HG02885 (cell line): ENCODE measurements around the gene C4orf54.

Experiments
- ATAC-seq: cut with Tn5 transposase; IDR thresholded peaks from one replicate; pipeline ENCODE4 v1.9.1; 2021; ENCODE audit warnings: mild to moderate bottlenecking; ENCODE audit not compliant: unreplicated experiment, poor library complexity

The C4orf54 gene

GRCh38 chr4:99657798-99658197 is at the start of gene C4orf54:
Gene C4orf54 (minus strand): TSS chr4:99657828. CDS start chr4:99654648, 3,180 bp downstream.
- no peak for ATAC-seq

GRCh38 chr4:99705891-99706290 is 48.3 kb upstream of the C4orf54 start:
- ATAC-seq = no peak

GRCh38 chr4:99696801-99697200 is 39.2 kb upstream of the C4orf54 start:
- ATAC-seq = no peak

DNA sequence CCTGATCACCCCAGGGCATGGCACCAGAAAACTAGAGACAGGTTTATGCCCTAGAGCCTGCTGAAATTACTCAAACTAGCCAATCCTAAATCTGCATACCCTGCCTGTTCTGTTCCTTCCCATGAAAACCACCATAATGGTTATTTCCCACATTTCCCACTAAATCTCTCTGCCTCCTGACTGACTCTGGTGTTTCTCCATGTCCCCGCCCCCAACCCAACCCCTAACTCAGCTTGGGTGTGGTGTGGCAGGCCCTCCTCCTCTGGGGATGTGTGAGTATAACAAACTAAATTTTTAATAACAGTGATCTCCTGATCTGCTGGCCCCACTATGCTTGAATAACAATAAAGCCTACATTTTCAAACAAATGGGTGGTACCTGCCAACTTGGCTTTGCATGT is 35.5 kb upstream of the C4orf54 start:
- ATAC-seq = no peak

DNA sequence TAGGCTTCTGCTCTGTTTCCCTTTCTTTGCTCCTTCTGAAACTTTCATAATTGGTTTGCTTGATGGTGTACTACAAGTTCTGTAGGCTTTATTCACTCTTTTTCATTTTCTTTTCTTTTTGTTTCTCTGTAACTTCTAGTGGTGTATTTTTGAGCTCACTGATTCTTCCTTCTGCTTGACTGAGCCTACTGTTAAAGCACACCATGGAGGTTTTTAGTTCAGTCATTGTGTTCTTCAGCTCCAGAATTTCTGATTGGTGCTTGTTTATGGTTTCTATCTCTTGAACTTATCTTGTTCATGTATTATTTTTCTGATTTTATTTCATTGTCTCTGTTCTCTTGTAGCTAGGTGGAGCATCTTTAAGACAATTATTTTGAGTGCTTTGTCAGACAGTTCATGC is 33.4 kb upstream of the C4orf54 start:
- no peak for ATAC-seq

- ATAC-seq = no peak
Observed at GRCh38 chr4:99690472-99690871, 32.8 kb upstream of the C4orf54 start.

DNA sequence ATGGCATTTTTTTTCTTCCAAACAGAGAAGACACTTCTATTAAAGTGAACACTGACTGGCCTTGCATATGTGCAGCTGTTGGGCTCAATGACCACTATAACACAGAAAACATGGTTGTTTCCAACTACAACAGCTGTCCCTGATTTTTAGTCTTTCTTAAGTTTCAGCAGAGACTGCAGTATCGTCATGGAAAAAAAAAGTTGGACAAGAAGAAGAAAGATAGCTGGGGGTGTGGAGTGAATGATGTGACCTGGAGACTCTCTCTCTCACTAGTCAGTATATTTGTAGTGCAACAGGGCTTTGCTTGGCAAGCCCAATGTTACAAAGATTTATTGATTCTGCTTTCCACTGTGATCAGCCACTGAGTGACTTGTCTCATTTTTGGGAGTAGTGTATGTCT is 29.5 kb upstream of the C4orf54 start:
- ATAC-seq = no peak

DNA sequence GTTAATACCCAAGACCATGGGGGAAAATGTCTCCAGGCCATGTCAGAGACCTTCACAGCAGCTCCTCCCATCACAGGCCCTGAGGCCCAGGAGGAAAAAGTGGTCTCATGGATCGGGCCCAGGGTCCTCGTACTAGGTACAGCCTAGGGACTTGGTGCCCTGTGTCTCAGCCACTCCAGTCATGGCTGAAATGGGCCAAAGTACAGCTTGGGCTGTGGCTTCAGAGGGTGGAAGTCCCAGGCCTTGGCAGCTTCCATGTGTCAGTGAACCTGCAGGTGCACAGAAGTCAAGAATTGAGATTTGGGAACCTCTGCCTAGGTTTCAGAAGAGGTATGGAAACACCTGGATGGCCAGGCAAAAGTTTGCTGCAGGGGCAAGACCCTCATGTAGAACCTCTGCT is 27.6 kb upstream of the C4orf54 start:
- no peak for ATAC-seq

DNA sequence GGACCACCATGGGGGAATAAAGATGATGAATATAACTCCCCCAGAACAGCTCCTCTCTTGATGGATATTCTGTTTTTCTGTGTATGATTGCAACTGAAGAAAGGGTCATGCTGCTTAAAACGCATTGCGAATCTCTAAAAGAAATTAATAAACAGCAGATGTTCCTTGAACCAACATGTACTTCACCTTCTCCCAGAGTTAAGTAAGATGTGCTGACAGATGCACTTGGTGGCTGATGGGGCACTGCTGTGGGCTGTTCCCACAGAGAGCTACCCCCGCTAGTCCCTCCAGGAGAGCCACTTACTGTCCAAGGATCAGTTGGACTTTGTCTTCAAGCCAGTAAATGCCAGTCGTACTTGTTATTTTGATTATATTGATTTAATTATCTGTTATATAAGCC is 26.3 kb upstream of the C4orf54 start:
- no peak for ATAC-seq

DNA sequence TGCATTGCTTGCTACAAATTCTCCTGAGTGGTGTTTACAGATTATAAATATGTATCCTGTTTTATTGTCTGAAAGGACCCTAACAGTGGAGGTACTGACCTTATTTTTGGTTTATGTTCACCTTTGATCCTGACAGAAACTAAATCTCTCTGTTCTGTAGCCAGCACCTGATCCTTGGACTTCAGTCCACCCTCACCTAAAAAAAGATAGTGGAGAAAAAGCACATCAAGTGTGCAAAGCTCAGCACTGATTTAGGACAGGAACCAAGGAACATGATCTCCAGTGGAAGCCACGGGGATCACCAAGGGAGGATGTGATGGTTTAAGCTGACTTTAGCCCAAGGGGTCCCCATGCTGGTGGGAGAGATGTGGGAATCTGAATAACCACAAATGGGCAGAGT is 22.3 kb upstream of the C4orf54 start:
- ATAC-seq = no peak

DNA sequence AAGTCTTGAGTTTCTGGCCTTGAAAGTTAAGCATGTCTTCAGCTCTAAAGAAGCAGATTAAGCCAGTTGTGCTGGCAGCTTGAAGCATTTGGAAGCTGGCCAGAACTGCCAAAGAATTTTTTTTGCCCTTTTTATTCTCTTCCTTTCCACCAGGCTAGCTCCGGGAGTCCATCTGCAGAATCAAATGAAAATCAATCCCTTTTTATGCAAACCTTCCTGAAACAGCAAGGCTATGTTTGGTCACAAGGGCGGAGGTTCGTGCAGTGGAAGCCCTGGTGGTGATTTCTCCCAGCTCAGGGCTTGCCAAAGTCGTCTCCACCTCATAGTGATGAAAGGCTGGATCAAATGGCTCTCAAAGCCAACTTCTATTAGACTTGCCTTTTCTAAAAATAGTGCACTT is 21.6 kb upstream of the C4orf54 start:
- no peak for ATAC-seq

DNA sequence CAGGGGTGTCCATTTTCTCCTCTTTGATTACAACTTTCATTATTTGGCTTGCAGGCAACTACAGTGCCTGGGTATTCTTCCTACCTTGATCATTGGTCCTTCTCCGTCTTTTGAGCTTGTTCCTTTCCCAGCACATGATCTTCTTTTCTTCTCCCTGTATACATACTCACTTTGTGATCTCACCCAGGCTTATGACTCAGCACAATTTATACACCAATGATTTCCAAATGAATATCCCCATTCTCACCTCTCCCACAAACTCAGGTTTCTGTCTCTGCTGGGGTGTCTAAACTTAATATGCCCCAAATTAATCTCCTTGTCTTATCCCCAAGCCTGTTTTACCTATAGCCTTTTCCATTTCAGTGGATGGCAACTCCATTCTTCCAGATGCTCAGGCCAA is 19.5 kb upstream of the C4orf54 start:
- ATAC-seq = no peak

DNA sequence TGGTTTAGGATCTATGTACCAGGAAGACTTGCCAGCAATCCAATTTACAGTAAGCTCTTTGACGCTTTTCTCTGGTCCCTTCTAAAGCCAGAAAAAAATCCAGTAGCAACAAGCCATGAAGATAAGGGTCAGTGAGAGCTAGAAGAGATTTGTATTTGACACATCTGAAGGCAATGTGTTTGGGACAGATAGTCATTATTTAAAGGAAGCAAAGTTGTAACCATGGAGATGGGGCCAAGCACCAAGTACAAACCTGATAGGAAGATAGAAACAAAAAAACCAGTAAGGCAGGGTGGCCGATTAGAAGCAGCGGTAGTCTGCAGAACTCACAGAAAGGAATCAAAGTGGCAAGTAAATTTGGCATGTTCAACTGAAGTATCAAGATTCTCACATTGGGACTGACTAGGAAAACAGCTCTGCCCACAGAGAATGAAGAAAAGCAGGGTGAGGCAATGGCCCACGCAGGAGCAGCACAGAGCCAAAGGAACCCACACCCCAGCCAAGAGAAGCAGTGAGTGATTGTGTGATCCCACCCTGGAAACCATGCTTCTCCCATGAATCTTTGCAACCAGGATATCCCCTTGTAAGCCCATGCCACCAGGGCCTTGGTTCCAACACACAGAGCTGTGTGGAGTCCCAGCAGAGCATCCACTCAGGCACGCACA is 12.9 kb upstream of the C4orf54 start:
- no peak for ATAC-seq

- ATAC-seq = no peak
Observed at GRCh38 chr4:99669084-99669483, 11.5 kb upstream of the C4orf54 start.

DNA sequence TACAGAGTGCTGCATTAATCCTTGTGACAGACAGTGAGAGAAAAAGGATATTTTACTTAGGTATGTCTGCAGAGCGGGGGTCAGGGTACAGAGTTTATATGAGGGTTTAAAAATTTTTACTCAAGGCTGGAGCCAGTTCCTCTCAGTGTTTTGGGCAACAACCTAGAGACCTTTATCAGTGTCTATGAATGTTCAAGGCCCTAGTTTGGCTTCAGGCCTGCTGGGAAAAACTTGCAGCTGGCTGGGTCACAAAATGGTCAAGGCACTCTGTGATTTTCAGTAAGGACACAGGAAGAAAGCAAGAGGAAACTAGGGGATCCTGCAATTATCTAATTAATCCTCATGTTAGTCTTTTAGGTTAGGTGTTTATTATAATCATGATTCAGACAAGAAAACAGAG is 10.8 kb upstream of the C4orf54 start:
- ATAC-seq = no peak

DNA sequence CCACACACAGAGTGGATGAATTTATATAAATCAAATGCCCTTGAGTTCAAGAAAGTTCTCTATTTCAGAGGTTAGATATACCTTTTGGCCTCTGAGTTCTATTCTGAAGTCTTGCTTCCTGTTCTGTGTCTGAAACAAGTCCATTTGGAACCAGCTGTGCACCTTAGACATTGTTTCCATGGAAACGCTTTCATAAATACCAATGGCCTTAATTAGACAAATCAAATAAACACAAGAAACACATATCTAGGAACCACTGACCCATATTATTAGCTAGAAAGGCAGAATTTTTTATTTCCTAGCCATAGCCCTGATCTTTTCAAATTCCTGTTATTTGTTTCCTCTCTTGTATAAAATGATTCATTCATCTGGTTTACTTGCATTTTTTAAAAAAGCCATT is 8.4 kb upstream of the C4orf54 start:
- no peak for ATAC-seq

GRCh38 chr4:99664716-99665115 is 7.1 kb upstream of the C4orf54 start:
- no peak for ATAC-seq

DNA sequence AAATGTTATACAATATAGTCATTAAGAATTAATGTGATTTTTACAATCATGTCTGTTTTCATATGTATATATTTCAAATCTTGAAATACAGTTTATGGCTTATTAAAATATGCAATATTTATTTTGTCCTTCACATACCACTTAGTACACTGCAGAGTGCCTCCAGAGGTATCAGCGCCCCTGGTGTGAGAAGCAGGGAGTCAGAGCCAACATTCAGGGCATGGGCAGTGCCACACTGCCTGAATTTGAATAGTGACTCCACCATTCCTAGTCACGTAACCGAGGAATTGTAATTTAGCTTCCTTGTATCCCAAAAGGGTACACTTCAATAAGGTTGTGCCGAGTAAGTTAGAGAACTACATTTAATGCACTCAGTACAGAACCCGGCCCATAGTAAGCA is 4.3 kb upstream of the C4orf54 start:
- no peak for ATAC-seq

DNA sequence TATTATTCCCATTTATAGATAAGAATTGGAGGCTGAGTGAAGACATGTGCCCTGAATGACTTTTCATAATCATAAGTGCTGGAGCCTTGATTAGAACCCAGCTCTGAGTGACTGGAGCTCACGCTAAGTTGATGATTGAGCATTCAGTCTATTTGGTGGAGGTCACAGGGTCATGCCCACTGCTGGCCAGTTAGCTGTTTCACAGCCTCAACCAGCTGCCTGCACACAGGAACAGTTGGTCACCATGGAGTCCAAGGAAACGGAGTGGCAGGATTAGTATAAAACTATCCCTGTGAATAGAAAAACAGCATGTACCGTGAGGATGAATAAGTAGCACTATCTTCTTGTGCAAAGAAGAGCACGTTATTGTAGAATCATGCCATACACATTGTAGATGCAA is 1.0 kb upstream of the C4orf54 start:
- ATAC-seq = no peak

DNA sequence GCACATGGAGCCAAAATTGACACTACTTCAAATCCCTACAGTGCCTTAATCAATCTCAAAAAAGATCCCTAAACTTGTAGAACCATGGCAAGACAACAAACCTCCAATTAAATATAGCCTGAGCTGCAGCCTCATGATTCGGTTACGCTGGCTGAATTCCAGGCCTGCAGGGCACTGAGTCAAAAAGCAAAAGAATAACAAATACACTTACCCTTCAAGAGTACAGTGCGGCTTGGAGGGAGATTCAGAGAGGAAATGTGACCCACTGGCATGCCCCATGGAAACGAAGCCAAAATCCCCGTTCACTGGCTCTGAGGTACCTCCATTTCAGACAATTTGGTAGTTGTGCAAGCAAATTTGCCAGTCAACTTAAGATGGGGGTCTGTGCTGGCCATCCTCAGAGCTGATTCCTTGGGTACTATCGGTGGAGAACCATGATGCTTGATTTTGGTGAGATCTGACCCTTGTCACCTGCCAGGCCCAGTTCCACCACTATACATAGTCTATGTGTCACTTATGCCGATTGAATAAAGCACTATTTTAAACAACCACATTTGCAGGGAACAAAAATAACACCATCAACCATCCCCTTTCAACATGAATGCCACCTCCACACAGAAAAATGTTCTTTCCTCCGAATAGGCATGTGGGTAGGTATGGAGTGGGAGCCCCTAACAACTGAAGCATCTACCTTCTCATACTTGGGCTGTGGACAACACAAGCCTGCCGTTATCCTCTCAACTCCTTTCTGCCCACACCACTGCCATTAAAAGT is 2.1 kb downstream of the C4orf54 start:
- ATAC-seq = no peak

GRCh38 chr4:99654361-99654761 is 3.3 kb downstream of the C4orf54 start:
- ATAC-seq = no peak

- ATAC-seq = no peak
Observed at GRCh38 chr4:99653916-99654315, 3.7 kb downstream of the C4orf54 start.
